Renal cortex interstitium (tissue), 11 donors: ENCODE data around the gene CERS4. TPM values are rescaled to one million over a fixed set of nuclear protein-coding genes. Genes with fewer than 3 reads are reported as not detected.
"Not testable (repeated sequence)": the region's sequence is repeated elsewhere in the genome, so short reads cannot be mapped to it uniquely, and the experiment has no call there.

Experiments used
- DNase-seq, 11 donors: peaks; one replicate each; pipeline ENCODE4 v3.0.0-alpha.2; 2013; ENCODE audit warnings: low read depth in 9 of 11, low spot score in 4 of 11; ENCODE audit errors: extremely low read depth in 1 of 11
- polyA plus RNA-seq, 3 donors: library from polyadenylated mRNA; unstranded; fragments of 120-200 nt; gene quantifications; one replicate each; pipeline ENCODE4 v1.2.1, GENCODE V29; 2013; ENCODE audit not compliant: insufficient read length in 3 of 3

Gene CERS4
- polyA plus RNA-seq, 3 donors = 31.8 to 55.9 (median 43.8) TPM

- DNase-seq = no peak
Measured at GRCh38 chr19:8233370-8233769, 24.2 kb downstream of the CERS4 start.

GRCh38 chr19:8237026-8237425 is 27.9 kb downstream of the CERS4 start:
- DNase-seq = no peak

GRCh38 chr19:8238251-8238650 is 29.1 kb downstream of the CERS4 start:
- DNase-seq = no peak

- no peak for DNase-seq
Measured at GRCh38 chr19:8239528-8240273, 30.5 kb downstream of the CERS4 start.

- peak; percentile 43 to 89 (median 78) for DNase-seq
Measured at GRCh38 chr19:8240274-8241229, 31.4 kb downstream of the CERS4 start.

GRCh38 chr19:8241646-8242045 is 32.5 kb downstream of the CERS4 start:
- no peak for DNase-seq

GRCh38 chr19:8242211-8242821 is 33.1 kb downstream of the CERS4 start:
- DNase-seq = no peak

GRCh38 chr19:8243146-8243545 is 34.0 kb downstream of the CERS4 start:
- no peak for DNase-seq

GRCh38 chr19:8244442-8244841 is 35.3 kb downstream of the CERS4 start:
- no peak for DNase-seq

GRCh38 chr19:8245869-8246835 is 37.0 kb downstream of the CERS4 start:
- no peak for DNase-seq

GRCh38 chr19:8247129-8247890 is 38.1 kb downstream of the CERS4 start:
- DNase-seq = not testable (repeated sequence)

- DNase-seq = no peak
Measured at GRCh38 chr19:8248348-8249328, 39.5 kb downstream of the CERS4 start.

- no peak for DNase-seq
Measured at GRCh38 chr19:8250596-8250995, 41.4 kb downstream of the CERS4 start.

- DNase-seq = no peak
Measured at GRCh38 chr19:8251025-8251472, 41.9 kb downstream of the CERS4 start.

- peak; percentile 56 to 82 (median 72) for DNase-seq
Measured at GRCh38 chr19:8252922-8253589, 43.9 kb downstream of the CERS4 start.

GRCh38 chr19:8253678-8254077 is 44.5 kb downstream of the CERS4 start:
- no peak for DNase-seq
